Motor neuron (in vitro differentiated cells): ENCODE data around the gene THUMPD1. TPM values are rescaled to one million over a fixed set of nuclear protein-coding genes. Genes with fewer than 3 reads are reported as not detected.
"Not testable (repeated sequence)": the region's sequence is repeated elsewhere in the genome, so short reads cannot be mapped to it uniquely, and the experiment has no call there.

Source experiments
- ATAC-seq, 8 experiments: fragments of 200-7000 bp; cut with Tn5 transposase; replicated peaks in 6 of 8; 2 replicates each; pipeline ENCODE4 v1.8.0; 2021; ENCODE audit warnings: mild to moderate bottlenecking in 8 of 8, moderate library complexity in 8 of 8
- H3K27ac ChIP-seq, 2 donors: fragments of 250-450 bp; sonication (Bioruptor Pico); 2 replicates each; pipeline ENCODE4 v1.9.0; 2021; ENCODE audit warnings: antibody characterized with exemption in 2 of 2, mild to moderate bottlenecking in 2 of 2, moderate library complexity in 1 of 2
- H3K4me1 ChIP-seq, 2 donors: fragments of 250-450 bp; sonication (Bioruptor Pico); replicated peaks in 1 of 2; 2 replicates each; pipeline ENCODE4 v1.6.1; 2021; ENCODE audit warnings: antibody characterized with exemption in 2 of 2, mild to moderate bottlenecking in 2 of 2, moderate library complexity in 1 of 2
- H3K4me3 ChIP-seq, 5 donors: fragments of 250-450 bp; sonication (Bioruptor Pico); 2 replicates each; pipeline ENCODE4 v1.9.0; 2021; ENCODE audit warnings: antibody characterized with exemption in 5 of 5, mild to moderate bottlenecking in 5 of 5, moderate library complexity in 4 of 5
- WGBS, 10 experiments: fragments of 450-650 bp; shearing (Covaris generic); methylation state at CpG; one replicate each; pipeline ENCODE4 v1.0.0; 2022; 5-methylcytosine and 5-hydroxymethylcytosine counted together
- in situ Hi-C, 9 experiments: fragments of 400-800 bp; cut with MboI; loops; one replicate each; pipeline ENCODE4 v1.15.0; 2021; ENCODE audit warnings: low sequenced_read_pairs in 9 of 9, low pct_unique_long_range_greater_than_20kb in 2 of 9; ENCODE audit not compliant: unreplicated experiment in 9 of 9
- total RNA-seq, 8 experiments: library from RNA; unstranded; fragments of 300-600 nt; gene quantifications; 2 replicates each; pipeline versions ENCODE4 v1.2.3 to v1.2.4, GENCODE V29; 2022

Gene THUMPD1
- total RNA-seq, 8 experiments from 2014 or later = 24.1 to 53.5 (median 40.2) TPM

DNA sequence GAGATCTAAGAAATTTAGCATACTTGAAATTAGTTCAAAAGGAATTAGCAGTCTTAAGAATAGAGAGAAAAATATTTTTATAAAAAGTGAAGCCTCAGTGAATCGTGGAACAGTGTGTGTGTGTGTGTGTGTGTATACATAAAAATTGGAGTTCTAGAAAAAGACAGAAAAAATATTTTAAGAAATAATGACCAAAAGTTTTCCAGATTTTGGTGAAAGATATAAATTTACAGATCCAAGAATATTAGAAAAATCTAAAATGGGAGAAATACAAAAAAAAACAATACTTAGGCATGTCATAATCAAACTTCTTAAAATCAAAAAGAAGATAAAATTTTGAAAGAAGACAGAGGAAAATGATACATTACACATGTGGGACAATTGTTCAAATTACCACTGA is 35.6 kb downstream of the THUMPD1 start:
- in situ Hi-C loops = loop anchor here in 1 of 9 experiments (25.0 kb wide), 2 partner anchors 319 to 794 kb away; no protein-coding TSS in a partner anchor
- 0 to 100% (median 60%) methylated on average over 1 of the region's 1 CpG for WGBS, 10 experiments
- not testable (repeated sequence) for H3K4me1 ChIP-seq, H3K4me3 ChIP-seq, ATAC-seq, H3K27ac ChIP-seq

DNA sequence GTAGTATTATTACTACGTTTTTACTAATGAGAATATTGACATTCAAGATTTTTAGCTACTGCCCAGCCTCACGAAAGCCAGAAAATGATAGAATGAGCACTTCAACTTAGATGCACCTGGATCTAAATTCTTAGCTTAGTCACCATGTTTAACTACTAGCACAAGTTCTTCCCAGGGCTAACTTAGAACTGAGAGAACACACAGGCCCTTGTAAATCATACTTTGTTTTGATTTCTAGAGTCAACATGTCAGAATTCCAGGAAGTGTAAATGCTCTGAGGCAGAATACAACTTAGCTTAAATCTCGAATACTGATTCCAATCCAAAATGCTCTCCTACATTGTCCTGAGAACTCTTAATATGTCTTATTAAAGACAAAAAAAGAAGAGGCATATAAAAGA is 37.3 kb downstream of the THUMPD1 start:
- no peaks in the 10 kb centered on the region for H3K4me1 ChIP-seq
- H3K27ac ChIP-seq = no peak overlapping the region
- in situ Hi-C loops = loop anchor here in 1 of 9 experiments (25.0 kb wide), 2 partner anchors 317 to 792 kb away; no protein-coding TSS in a partner anchor
- no peak for ATAC-seq
- no peak overlapping the region for H3K4me3 ChIP-seq
- WGBS, 10 experiments = 0 to 76% (median 35%) methylated on average over 1 to 3 of the region's 3 CpGs

DNA sequence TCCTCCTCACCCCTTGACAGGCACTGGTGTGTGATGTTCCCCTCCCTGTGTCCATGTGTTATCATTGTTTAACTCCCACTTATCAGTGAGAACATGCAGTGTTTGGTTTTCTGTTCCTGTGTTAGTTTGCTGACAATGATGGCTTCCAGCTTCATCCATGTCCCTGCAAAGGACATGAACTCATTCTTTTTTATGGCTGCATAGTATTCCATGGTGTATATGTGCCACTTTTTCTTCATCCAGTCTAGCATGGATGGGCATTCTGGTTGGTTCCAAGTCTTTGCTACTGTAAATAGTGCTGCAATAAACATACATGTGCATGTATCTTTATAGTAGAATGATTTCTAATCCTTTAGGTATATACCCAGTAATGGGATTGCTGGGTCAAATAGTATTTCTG is 39.9 kb downstream of the THUMPD1 start:
- in situ Hi-C loops = loop anchor here in 1 of 9 experiments (25.0 kb wide), 2 partner anchors 314 to 789 kb away; no protein-coding TSS in a partner anchor
- H3K27ac ChIP-seq, H3K4me3 ChIP-seq, ATAC-seq, H3K4me1 ChIP-seq: not testable (repeated sequence)

DNA sequence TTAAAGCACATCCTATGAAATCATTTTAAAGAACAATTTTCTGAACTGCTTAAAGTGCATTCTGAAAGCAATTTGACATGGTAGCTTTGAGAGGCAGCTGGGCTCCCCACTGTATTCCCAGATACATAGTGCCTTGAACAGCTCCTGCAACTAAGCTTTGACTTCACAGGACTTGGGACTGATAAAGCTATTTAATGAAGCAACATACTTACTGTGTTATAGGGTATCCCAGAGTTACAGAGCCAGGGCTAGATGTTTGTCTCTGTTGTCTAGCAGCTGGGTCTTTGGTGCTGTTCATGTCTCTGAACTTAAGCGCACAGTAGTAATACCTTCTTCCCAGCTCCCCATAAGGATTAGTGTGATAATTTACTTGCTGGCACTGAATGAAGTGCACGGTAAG is 45.0 kb downstream of the THUMPD1 start:
- H3K27ac ChIP-seq = no peak overlapping the region
- 20 to 100% (median 69%) methylated on average over 1 to 2 of the region's 2 CpGs; no CpG with 5 or more reads in 4 of the 10 experiments for WGBS, 10 experiments
- in situ Hi-C loops = no loop called here
- no peak overlapping the region for H3K4me3 ChIP-seq
- H3K4me1 ChIP-seq = peaks cover 0 to 8% of the 10 kb centered on the region in 2 donors
- ATAC-seq = peak in 1 of 8 experiments; percentile 90

DNA sequence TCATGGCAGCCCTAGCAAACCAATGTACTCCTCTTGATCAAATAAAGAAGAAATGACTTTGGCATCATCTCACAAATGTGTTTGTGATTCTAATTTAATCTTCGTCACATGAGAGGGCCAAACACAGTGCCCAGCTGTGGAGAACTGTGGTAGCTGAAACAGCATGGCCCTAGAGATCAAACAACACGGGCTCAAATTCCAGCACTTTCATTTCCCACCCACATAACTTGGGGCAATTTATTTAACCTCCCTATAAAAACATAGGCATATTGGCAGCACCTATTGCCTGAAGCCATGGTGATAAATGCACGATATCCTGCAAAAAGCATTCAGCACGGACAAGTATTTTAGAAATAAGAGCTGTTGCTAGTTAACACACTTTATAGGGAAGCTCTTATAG is 46.6 kb downstream of the THUMPD1 start:
- in situ Hi-C loops = no loop called here

DNA sequence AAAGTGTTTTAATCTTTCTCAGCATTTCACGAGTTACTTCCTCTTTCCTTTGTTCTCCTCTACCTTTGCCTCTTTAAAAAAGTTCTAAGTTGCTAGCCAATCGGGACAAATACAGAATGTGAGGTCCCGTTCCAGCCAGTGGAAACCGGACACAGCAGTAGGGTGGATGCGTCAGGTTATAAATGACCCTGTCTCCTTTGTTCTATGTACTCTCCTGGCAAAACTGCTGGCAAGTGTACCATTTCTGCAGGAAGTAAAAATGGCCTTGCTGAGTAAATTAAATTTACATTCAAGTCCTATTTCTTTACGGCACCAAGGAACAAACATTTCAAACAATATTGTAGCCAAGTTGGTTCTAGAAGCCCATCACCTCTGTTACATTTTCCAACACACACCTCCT is 47.5 kb downstream of the THUMPD1 start:
- in situ Hi-C loops, H3K4me1 ChIP-seq, H3K27ac ChIP-seq, ATAC-seq, H3K4me3 ChIP-seq: not testable (repeated sequence)
- WGBS, 10 experiments = 4 to 88% (median 49%) methylated on average over 1 to 6 of the region's 6 CpGs; no CpG with 5 or more reads in 1 of the 10 experiments

More for the DNA sequence above, 46.6 kb downstream of the THUMPD1 start:
- Histone ChIP-seq H3K4me1 (peaks cover 0 to 8% of the 10 kb centered on the region in 2 donors), H3K4me3 (no peak overlapping the region), H3K27ac (no peak overlapping the region)
- peak in 1 of 8 experiments; percentile 18 for ATAC-seq
- WGBS, 10 experiments = 4 to 100% (median 87%) methylated on average over 1 to 4 of the region's 4 CpGs; no CpG with 5 or more reads in 3 of the 10 experiments

DNA sequence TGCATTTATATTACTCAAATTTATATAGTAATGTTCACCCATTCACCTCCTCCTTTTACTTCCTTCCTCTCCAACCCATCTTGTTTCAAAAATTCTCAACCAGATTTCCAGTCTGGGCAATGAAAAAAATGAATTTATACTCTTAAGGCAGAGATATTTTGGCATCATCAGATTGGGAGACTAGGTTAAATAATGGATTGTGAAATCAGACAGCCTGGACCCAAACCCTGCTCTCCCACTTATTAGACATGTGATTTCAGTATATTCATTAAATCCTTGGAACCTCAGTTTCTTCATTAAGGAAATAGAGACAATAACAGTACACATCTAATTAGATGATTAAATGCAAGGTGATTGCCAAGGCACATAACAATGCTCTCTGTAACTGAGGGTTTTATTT is 52.0 kb downstream of the THUMPD1 start:
- in situ Hi-C loops = no loop called here
- no peak for ATAC-seq
- no peak overlapping the region for H3K27ac ChIP-seq
- H3K4me3 ChIP-seq = no peak overlapping the region
- H3K4me1 ChIP-seq = peaks cover 0 to 8% of the 10 kb centered on the region in 2 donors

DNA sequence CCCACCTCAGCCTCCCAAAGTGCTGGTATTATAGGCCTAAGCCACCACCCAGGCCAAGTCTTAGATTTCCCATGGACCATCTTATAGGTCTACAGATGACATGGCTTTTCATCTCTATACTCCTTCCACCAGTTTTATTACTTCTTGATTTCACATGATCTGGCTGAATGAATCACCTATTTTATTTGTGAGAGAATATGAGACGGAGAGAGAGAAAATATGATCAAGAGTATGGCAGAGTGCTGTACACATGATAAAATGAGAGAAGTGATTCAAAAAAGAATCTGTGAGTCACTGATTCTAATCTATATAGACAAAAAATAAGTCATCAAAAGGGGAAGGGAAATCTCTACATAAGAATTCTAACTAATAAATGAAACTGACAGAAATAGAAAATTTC is 57.8 kb downstream of the THUMPD1 start:
- in situ Hi-C loops = no loop called here
- no peak for ATAC-seq
- Histone ChIP-seq H3K4me3 (no peak overlapping the region), H3K4me1 (peaks cover 0 to 16% of the 10 kb centered on the region in 2 donors), H3K27ac (no peak overlapping the region)
- WGBS, 10 experiments = 23 to 100% (median 83%) methylated on average over 1 of the region's 1 CpG; no CpG with 5 or more reads in 2 of the 10 experiments

Other genes with a start within 250 kb of the THUMPD1 start
- gene ACSM2B, start 165.5 kb downstream of the THUMPD1 start, total RNA-seq = 1 to 10 TPM in 1 of 8 experiments, under 1 TPM in 4, not detected in 3; 0.15 to 1.9 (median 0.73) TPM
- gene ACSM1, start 44.1 kb downstream of the THUMPD1 start, total RNA-seq = under 1 TPM in 4 of 8 experiments, not detected in 4; 0.14 to 0.36 (median 0.25) TPM
- gene ACSM3, start 22.2 kb upstream of the THUMPD1 start, total RNA-seq = 1 to 10 TPM in 4 of 8 experiments, under 1 TPM in 4; 0.23 to 4.5 (median 1.7) TPM
- 10 to 100 TPM; 16.5 to 36.5 (median 24.6) TPM for gene ERI2, start 64.7 kb upstream of the THUMPD1 start, total RNA-seq
- 10 to 100 TPM in 1 of 8 experiments, 1 to 10 TPM in 7; 2.1 to 16.9 (median 6.4) TPM for gene REXO5, start 64.7 kb upstream of the THUMPD1 start, total RNA-seq
- 10 to 100 TPM in 4 of 8 experiments, 1 to 10 TPM in 4; 6.9 to 15.1 (median 11.0) TPM for gene DCUN1D3, start 158.5 kb upstream of the THUMPD1 start, total RNA-seq
- 10 to 100 TPM; 22.5 to 71.4 (median 53.2) TPM for gene LYRM1, start 159.0 kb upstream of the THUMPD1 start, total RNA-seq